Kidney (tissue), 14 donors: ENCODE data around the gene LPIN1. TPM values are rescaled to one million over a fixed set of nuclear protein-coding genes. Genes with fewer than 3 reads are reported as not detected.
"Not testable (repeated sequence)": the region's sequence is repeated elsewhere in the genome, so short reads cannot be mapped to it uniquely, and the experiment has no call there.

ENCODE experiments used
- DNase-seq, 5 donors: peaks; one replicate each; pipeline ENCODE4 v3.0.0-alpha.2; 2013 to 2020
- FAIRE-seq: peaks from 2 replicates; lab custom pipeline; 2012; peaks lifted over from hg19 to GRCh38; lab: Jason Lieb, UNC
- H3K27ac ChIP-seq, 2 donors: one replicate each; pipeline ENCODE4 v1.7.0; 2013; ENCODE audit warnings: low read depth in 2 of 2, low read length in 2 of 2, inconsistent platforms in 1 of 2
- H3K27me3 ChIP-seq: one replicate; pipeline ENCODE4 v1.7.1; 2013; ENCODE audit warnings: low read length, inconsistent platforms; ENCODE audit not compliant: control insufficient read depth, insufficient read depth
- H3K36me3 ChIP-seq, 3 donors: one replicate each; pipeline versions ENCODE4 v1.7.0 to v1.7.1; 2013; ENCODE audit warnings: low read length in 3 of 3, control low read depth in 1 of 3, inconsistent platforms in 1 of 3; ENCODE audit not compliant: insufficient read depth in 3 of 3, control insufficient read depth in 2 of 3
- H3K4me1 ChIP-seq, 3 donors: one replicate each; pipeline versions ENCODE4 v1.7.0 to v1.7.1; 2013; ENCODE audit warnings: low read length in 3 of 3, inconsistent platforms in 1 of 3, low read depth in 1 of 3; ENCODE audit not compliant: control insufficient read depth in 2 of 3, insufficient read depth in 2 of 3
- H3K4me3 ChIP-seq, 3 donors: one replicate each; pipeline versions ENCODE4 v1.7.0 to v1.8.1; 2013; ENCODE audit warnings: low read length in 3 of 3, control low read depth in 1 of 3, inconsistent platforms in 1 of 3
- H3K9ac ChIP-seq, 3 donors: one replicate each; pipeline versions ENCODE4 v1.7.0 to v1.7.1; 2013; ENCODE audit warnings: low read length in 3 of 3, control low read depth in 1 of 3, inconsistent platforms in 1 of 3
- H3K9me3 ChIP-seq, 3 donors: one replicate each; pipeline versions ENCODE4 v1.7.0 to v1.7.1; 2013; ENCODE audit warnings: low read length in 3 of 3, control low read depth in 1 of 3, inconsistent platforms in 1 of 3; ENCODE audit not compliant: control insufficient read depth in 2 of 3, insufficient read depth in 1 of 3
- CTCF ChIP-seq: IDR thresholded peaks from 3 replicates; pipeline ENCODE4 v1.5.1; 2012; ENCODE audit warnings: mild to moderate bottlenecking, moderate library complexity, borderline replicate concordance; ENCODE audit not compliant: insufficient read depth; ENCODE audit errors: extremely low read depth
- intact Hi-C: fragments of 100-400 bp; cut with DNase I; formaldehyde crosslinking; loops from one replicate; pipeline ENCODE4 v1.11.1; 2022
- polyA plus RNA-seq: library from polyadenylated mRNA; stranded (reverse); fragments of 350-450 nt; fragmentation: Illumina TruSeq; extraction: RNeasy Lipid Tissue Mini Kit (QIAGEN cat#74804); gene quantifications from one replicate; pipeline ENCODE4 v1.2.3, GENCODE V29; 2014; ENCODE audit warnings: low read depth, low replicate concordance; ENCODE audit not compliant: insufficient read depth
- total RNA-seq: library from RNA; stranded (reverse); fragmentation: NEBNext Ultra II Directional; extraction: Animal tissue kit (Norgen Biotek cat#: 25700); gene quantifications from one replicate; pipeline ENCODE4 v1.2.1, GENCODE V29; 2021
- donor health status: control.
- donor health status: control.
- donor health status: control.
- donor health status: control.
- donor health status: control.
- donor health status: DM: yes; HTN: yes; CAD: no.
- donor health status: Normal renal cell carcinoma (clear cell type).

The LPIN1 gene
- total and polyA plus RNA-seq, 2 donors from 2014 or later = 11.8 to 36.8 TPM

GRCh38 chr2:11814979-11815510 lies 68.6 kb downstream of the LPIN1 start:
- Histone ChIP-seq H3K27me3 (no peaks in the 10 kb centered on the region), H3K4me3 (no peak overlapping the region), H3K9me3 (no peaks in the 10 kb centered on the region), H3K9ac (no peak overlapping the region), H3K4me1 (no peaks in the 10 kb centered on the region), H3K27ac (no peak overlapping the region), H3K36me3 (peaks cover 2 to 21% (median 10%) of the 10 kb centered on the region in 3 donors)
- FAIRE-seq = no peak
- no peak for TF ChIP-seq CTCF
- DNase-seq = peak in 1 of 5 donors; percentile 10
- intact Hi-C loops = no loop called here

GRCh38 chr2:11816935-11817334 lies 70.5 kb downstream of the LPIN1 start:
- DNase-seq, intact Hi-C loops, H3K9ac ChIP-seq, H3K27ac ChIP-seq, H3K4me1 ChIP-seq, H3K4me3 ChIP-seq, H3K9me3 ChIP-seq, FAIRE-seq, H3K27me3 ChIP-seq: not testable (repeated sequence)
- H3K36me3 ChIP-seq = peaks cover 2 to 20% (median 14%) of the 10 kb centered on the region in 3 donors

- H3K4me3 ChIP-seq = no peak overlapping the region
- intact Hi-C loops = no loop called here
- H3K4me1 ChIP-seq = no peaks in the 10 kb centered on the region
- TF ChIP-seq CTCF = no peak
- no peak overlapping the region for H3K9ac ChIP-seq
- H3K27ac ChIP-seq = no peak overlapping the region
- FAIRE-seq = no peak
- H3K36me3 ChIP-seq = peaks cover 2 to 20% (median 17%) of the 10 kb centered on the region in 3 donors
- peak in 1 of 5 donors; percentile 38 for DNase-seq
- H3K9me3 ChIP-seq = no peaks in the 10 kb centered on the region
- no peaks in the 10 kb centered on the region for H3K27me3 ChIP-seq
Observed at GRCh38 chr2:11819235-11819729, 72.8 kb downstream of the LPIN1 start.

GRCh38 chr2:11820650-11821049 lies 74.2 kb downstream of the LPIN1 start:
- intact Hi-C loops = no loop called here
- Histone ChIP-seq H3K9me3 (no peaks in the 10 kb centered on the region), H3K9ac (no peak overlapping the region), H3K36me3 (peaks cover 2 to 16% (median 13%) of the 10 kb centered on the region in 3 donors), H3K27me3 (no peaks in the 10 kb centered on the region), H3K4me1 (no peaks in the 10 kb centered on the region), H3K27ac (no peak overlapping the region), H3K4me3 (no peak overlapping the region)
- DNase-seq = no peak
- no peak for TF ChIP-seq CTCF
- FAIRE-seq = no peak
